ENCODE data around the gene ABCA7.

- no peak for TF ChIP-seq TEAD4 (IDR thresholded peaks at IDR 0.05; ENCODE audit: low read depth, low read length)
- TF ChIP-seq, protein P1, sequence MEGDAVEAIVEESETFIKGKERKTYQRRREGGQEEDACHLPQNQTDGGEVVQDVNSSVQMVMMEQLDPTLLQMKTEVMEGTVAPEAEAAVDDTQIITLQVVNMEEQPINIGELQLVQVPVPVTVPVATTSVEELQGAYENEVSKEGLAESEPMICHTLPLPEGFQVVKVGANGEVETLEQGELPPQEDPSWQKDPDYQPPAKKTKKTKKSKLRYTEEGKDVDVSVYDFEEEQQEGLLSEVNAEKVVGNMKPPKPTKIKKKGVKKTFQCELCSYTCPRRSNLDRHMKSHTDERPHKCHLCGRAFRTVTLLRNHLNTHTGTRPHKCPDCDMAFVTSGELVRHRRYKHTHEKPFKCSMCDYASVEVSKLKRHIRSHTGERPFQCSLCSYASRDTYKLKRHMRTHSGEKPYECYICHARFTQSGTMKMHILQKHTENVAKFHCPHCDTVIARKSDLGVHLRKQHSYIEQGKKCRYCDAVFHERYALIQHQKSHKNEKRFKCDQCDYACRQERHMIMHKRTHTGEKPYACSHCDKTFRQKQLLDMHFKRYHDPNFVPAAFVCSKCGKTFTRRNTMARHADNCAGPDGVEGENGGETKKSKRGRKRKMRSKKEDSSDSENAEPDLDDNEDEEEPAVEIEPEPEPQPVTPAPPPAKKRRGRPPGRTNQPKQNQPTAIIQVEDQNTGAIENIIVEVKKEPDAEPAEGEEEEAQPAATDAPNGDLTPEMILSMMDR (IDR thresholded peaks at IDR 0.05; ENCODE audit: control extremely low read depth in 1 of 3, insufficient read depth in 1 of 3, low read depth in 1 of 3, low read length in 3 of 3): no peak
- TF ChIP-seq EP300 (IDR thresholded peaks at IDR 0.05; ENCODE audit: borderline replicate concordance in 1 of 2, low read depth in 2 of 2, low read length in 2 of 2): no peak
- 0 out of 2 replicates have a peak, but pooled peaks have one; percentile 8 for TF ChIP-seq YY1 (IDR thresholded peaks at IDR 0.05; ENCODE audit: low read depth, low read length)
- no peak for TF ChIP-seq RXRA (IDR thresholded peaks at IDR 0.05; ENCODE audit: insufficient read depth, low read depth, low read length)
- TF ChIP-seq POLR2A (IDR thresholded peaks at IDR 0.05; ENCODE audit: control extremely low read depth in 1 of 2, low read depth in 2 of 2, low read length in 2 of 2): no peak
- no peak for TF ChIP-seq TAF1 (IDR thresholded peaks at IDR 0.05; ENCODE audit: low read depth, low read length)
- no peak; the same call in 1 of the 2 replicates for TF ChIP-seq POLR2AphosphoS5 (IDR thresholded peaks at IDR 0.05; ENCODE audit: low read depth, low read length)
- no peak for TF ChIP-seq BRCA1 (IDR thresholded peaks at IDR 0.05; ENCODE audit: low read depth, low read length)
- TF ChIP-seq EZH2 (IDR thresholded peaks at IDR 0.05; ENCODE audit: low read depth, low read length, severe bottlenecking): no peak
These were observed 68.6 kb downstream of the ABCA7 start for GRCh38 chr19:1108291-1109031.
